Measurements from ENCODE around the gene EDN1. TPM values are rescaled to one million over a fixed set of nuclear protein-coding genes. Genes with fewer than 3 reads are reported as not detected.
A peak's percentile ranks its signal among the peaks of the same experiment; 100 is the strongest.

The EDN1 gene
- total RNA-seq, 1 donor from 2014 or later = 64.4 TPM

GRCh38 chr6:12301018-12301417, 10.9 kb downstream of the EDN1 start:
- no peak overlapping the region for H2AFZ ChIP-seq (ENCODE audit: low read depth, low read length)
- peaks cover 6% of the 10 kb centered on the region for H3K4me1 ChIP-seq (ENCODE audit: insufficient read depth, low read length)
- no peak overlapping the region for H3K9ac ChIP-seq (ENCODE audit: low read length)
- DNase-seq (ENCODE audit: low read depth) (no peak), FAIRE-seq (no peak)
- no peaks in the 10 kb centered on the region for H3K79me2 ChIP-seq (ENCODE audit: insufficient read depth, low read length)
- H3K9me3 ChIP-seq (ENCODE audit: insufficient read depth, low read depth, low read length) = no peaks in the 10 kb centered on the region
- peaks cover 14% of the 10 kb centered on the region for H3K4me1 Mint-ChIP-seq (ENCODE audit: low read depth, unreplicated experiment)
- no peaks in the 10 kb centered on the region for H3K27me3 Mint-ChIP-seq (ENCODE audit: low read depth, unreplicated experiment)
- TF ChIP-seq, protein P1, sequence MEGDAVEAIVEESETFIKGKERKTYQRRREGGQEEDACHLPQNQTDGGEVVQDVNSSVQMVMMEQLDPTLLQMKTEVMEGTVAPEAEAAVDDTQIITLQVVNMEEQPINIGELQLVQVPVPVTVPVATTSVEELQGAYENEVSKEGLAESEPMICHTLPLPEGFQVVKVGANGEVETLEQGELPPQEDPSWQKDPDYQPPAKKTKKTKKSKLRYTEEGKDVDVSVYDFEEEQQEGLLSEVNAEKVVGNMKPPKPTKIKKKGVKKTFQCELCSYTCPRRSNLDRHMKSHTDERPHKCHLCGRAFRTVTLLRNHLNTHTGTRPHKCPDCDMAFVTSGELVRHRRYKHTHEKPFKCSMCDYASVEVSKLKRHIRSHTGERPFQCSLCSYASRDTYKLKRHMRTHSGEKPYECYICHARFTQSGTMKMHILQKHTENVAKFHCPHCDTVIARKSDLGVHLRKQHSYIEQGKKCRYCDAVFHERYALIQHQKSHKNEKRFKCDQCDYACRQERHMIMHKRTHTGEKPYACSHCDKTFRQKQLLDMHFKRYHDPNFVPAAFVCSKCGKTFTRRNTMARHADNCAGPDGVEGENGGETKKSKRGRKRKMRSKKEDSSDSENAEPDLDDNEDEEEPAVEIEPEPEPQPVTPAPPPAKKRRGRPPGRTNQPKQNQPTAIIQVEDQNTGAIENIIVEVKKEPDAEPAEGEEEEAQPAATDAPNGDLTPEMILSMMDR (IDR thresholded peaks at IDR 0.05; ENCODE audit: insufficient read depth, low read depth, low read length) = no peak
- TF ChIP-seq EZH2 (IDR thresholded peaks at IDR 0.05; ENCODE audit: insufficient read depth, low read length) = no peak
- H3K36me3 ChIP-seq (ENCODE audit: insufficient read depth, low read length) = peaks cover 12% of the 10 kb centered on the region
- H3K27ac ChIP-seq (ENCODE audit: low read depth, low read length) = no peak overlapping the region
- no peak overlapping the region for H3K27ac Mint-ChIP-seq (ENCODE audit: unreplicated experiment)
- H3K27me3 ChIP-seq (ENCODE audit: insufficient read depth, low read length) = no peaks in the 10 kb centered on the region
- peaks cover under 1% of the 10 kb centered on the region for H4K20me1 ChIP-seq (ENCODE audit: insufficient read depth, low read length)
- H3K4me2 ChIP-seq (ENCODE audit: low read length) = no peak overlapping the region
- no peak overlapping the region for H3K4me3 ChIP-seq (ENCODE audit: insufficient read depth, low read depth, low read length)
- H3K4me3 Mint-ChIP-seq (ENCODE audit: unreplicated experiment) = no peak overlapping the region
- peaks cover 2% of the 10 kb centered on the region for H3K9me3 Mint-ChIP-seq (ENCODE audit: unreplicated experiment)
- H3K36me3 Mint-ChIP-seq (ENCODE audit: low read depth, unreplicated experiment) = peaks cover 6% of the 10 kb centered on the region

DNA sequence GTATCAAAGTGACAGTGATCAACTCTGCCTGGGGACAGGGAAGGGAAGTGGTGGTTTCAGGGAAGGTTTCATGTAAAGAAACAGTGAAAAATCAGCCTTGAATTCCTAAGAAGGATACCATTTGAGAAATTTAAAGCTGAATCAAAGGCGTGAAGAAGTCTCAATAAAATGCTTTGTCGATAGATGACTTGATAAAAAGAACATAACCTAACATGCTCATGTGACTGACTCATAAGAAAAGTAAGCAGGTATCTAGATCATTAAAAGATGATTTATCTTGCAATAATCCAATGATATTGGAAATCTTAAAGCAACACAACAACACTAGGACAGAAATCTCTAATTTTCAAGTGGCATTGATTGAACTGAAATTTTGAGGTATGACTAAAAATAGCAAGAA, 14.3 kb downstream of the EDN1 start:
- Histone ChIP-seq H3K9me3 (ENCODE audit: insufficient read depth, low read depth, low read length) (no peaks in the 10 kb centered on the region), H3K4me3 (ENCODE audit: insufficient read depth, low read depth, low read length) (no peak overlapping the region), H3K36me3 (ENCODE audit: insufficient read depth, low read length) (no peaks in the 10 kb centered on the region), H3K27me3 (ENCODE audit: insufficient read depth, low read length) (no peaks in the 10 kb centered on the region), H3K4me2 (ENCODE audit: low read length) (no peak overlapping the region), H3K9ac (ENCODE audit: low read length) (no peak overlapping the region), H4K20me1 (ENCODE audit: insufficient read depth, low read length) (no peaks in the 10 kb centered on the region), H3K4me1 (ENCODE audit: insufficient read depth, low read length) (no peaks in the 10 kb centered on the region), H2AFZ (ENCODE audit: low read depth, low read length) (no peak overlapping the region), H3K79me2 (ENCODE audit: insufficient read depth, low read length) (no peaks in the 10 kb centered on the region), H3K27ac (ENCODE audit: low read depth, low read length) (no peak overlapping the region)
- no peak for DNase-seq (ENCODE audit: low read depth)
- no peaks in the 10 kb centered on the region for H3K27me3 Mint-ChIP-seq (ENCODE audit: low read depth, unreplicated experiment)
- no peak for TF ChIP-seq EZH2 (IDR thresholded peaks at IDR 0.05; ENCODE audit: insufficient read depth, low read length)
- TF ChIP-seq, protein P1 (IDR thresholded peaks at IDR 0.05; ENCODE audit: insufficient read depth, low read depth, low read length) = no peak
- FAIRE-seq = peak; percentile 77
- no peaks in the 10 kb centered on the region for H3K4me1 Mint-ChIP-seq (ENCODE audit: low read depth, unreplicated experiment)
- no peak overlapping the region for H3K4me3 Mint-ChIP-seq (ENCODE audit: unreplicated experiment)
- H3K27ac Mint-ChIP-seq (ENCODE audit: unreplicated experiment) = no peak overlapping the region
- H3K9me3 Mint-ChIP-seq (ENCODE audit: unreplicated experiment) = peaks cover 2% of the 10 kb centered on the region
- no peaks in the 10 kb centered on the region for H3K36me3 Mint-ChIP-seq (ENCODE audit: low read depth, unreplicated experiment)

GRCh38 chr6:12309070-12309469, 18.9 kb downstream of the EDN1 start:
- FAIRE-seq (no peak), DNase-seq (ENCODE audit: low read depth) (no peak)
- Mint-ChIP-seq H3K4me3 (ENCODE audit: unreplicated experiment) (no peak overlapping the region), H3K27ac (ENCODE audit: unreplicated experiment) (no peak overlapping the region), H3K4me1 (ENCODE audit: low read depth, unreplicated experiment) (peaks cover 16% of the 10 kb centered on the region), H3K9me3 (ENCODE audit: unreplicated experiment) (no peaks in the 10 kb centered on the region), H3K27me3 (ENCODE audit: low read depth, unreplicated experiment) (no peaks in the 10 kb centered on the region), H3K36me3 (ENCODE audit: low read depth, unreplicated experiment) (no peaks in the 10 kb centered on the region)
- Histone ChIP-seq H3K27ac (ENCODE audit: low read depth, low read length) (no peak overlapping the region), H3K27me3 (ENCODE audit: insufficient read depth, low read length) (no peaks in the 10 kb centered on the region), H2AFZ (ENCODE audit: low read depth, low read length) (no peak overlapping the region), H3K9me3 (ENCODE audit: insufficient read depth, low read depth, low read length) (no peaks in the 10 kb centered on the region), H3K79me2 (ENCODE audit: insufficient read depth, low read length) (no peaks in the 10 kb centered on the region), H3K4me1 (ENCODE audit: insufficient read depth, low read length) (peaks cover 2% of the 10 kb centered on the region), H3K36me3 (ENCODE audit: insufficient read depth, low read length) (no peaks in the 10 kb centered on the region), H3K4me2 (ENCODE audit: low read length) (no peak overlapping the region), H3K9ac (ENCODE audit: low read length) (no peak overlapping the region), H3K4me3 (ENCODE audit: insufficient read depth, low read depth, low read length) (no peak overlapping the region), H4K20me1 (ENCODE audit: insufficient read depth, low read length) (no peaks in the 10 kb centered on the region)
- no peak for TF ChIP-seq EZH2 (IDR thresholded peaks at IDR 0.05; ENCODE audit: insufficient read depth, low read length)

All from astrocyte (in vitro differentiated cells and primary cell).